HEK293 (cell line): Measurements from ENCODE around the gene NINL.

Experiments
- CTCF ChIA-PET: fragments of 350-600 bp; formaldehyde crosslinking; extraction: SDS; loops from one replicate; lab custom pipeline; 2021; ENCODE audit warnings: antibody characterized with exemption; lab: Yijun Ruan, JAX
- POLR2A ChIA-PET: fragments of 300-600 bp; formaldehyde crosslinking; extraction: SDS; loops from one replicate; lab custom pipeline; 2020; ENCODE audit warnings: antibody characterized with exemption, inconsistent platforms; lab: Yijun Ruan, JAX
- H3K27ac ChIP-seq: fragments of 200-500 bp; sonication (Bioruptor generic); 2 replicates; pipeline ENCODE4 v1.5.1; 2014; ENCODE audit warnings: low read depth, low read length, control low read depth, inconsistent platforms; ENCODE audit errors: extremely low read depth
- H3K36me3 ChIP-seq, 2 experiments: fragments of 200-500 bp in 1 of 2; sonication (Bioruptor generic) in 1 of 2; 1 replicate in 1 of 2; 2 replicates in 1 of 2; pipeline ENCODE4 v1.5.1; 2014 to 2017; ENCODE audit warnings: inconsistent platforms in 2 of 2, low read length in 2 of 2; ENCODE audit not compliant: control insufficient read depth in 2 of 2, insufficient read depth in 1 of 2
- H3K4me1 ChIP-seq: fragments of 200-500 bp; sonication (Bioruptor generic); 2 replicates; pipeline ENCODE4 v1.5.1; 2014; ENCODE audit warnings: mild to moderate bottlenecking, low read length, inconsistent platforms; ENCODE audit not compliant: control insufficient read depth, insufficient read depth
- H3K4me3 ChIP-seq: 2 replicates; pipeline ENCODE4 v1.5.1; 2011; ENCODE audit warnings: low read depth, mild to moderate bottlenecking, control low read depth, low read length, moderate library complexity
- H3K9me3 ChIP-seq: fragments of 200-500 bp; sonication (Bioruptor generic); 2 replicates; pipeline ENCODE4 v1.5.1; 2014; ENCODE audit warnings: low read depth, low read length, inconsistent platforms; ENCODE audit not compliant: control insufficient read depth, insufficient read depth
- BCL11A ChIP-seq: fragments of 450-650 bp; formaldehyde crosslinking; IDR thresholded peaks from 2 replicates; pipeline ENCODE4 v1.5.1; 2016; ENCODE audit warnings: low read depth, missing biosample characterization, missing genetic modification characterization
- BCL6B ChIP-seq: fragments of 450-650 bp; formaldehyde crosslinking; IDR thresholded peaks from 2 replicates; pipeline ENCODE4 v1.5.1; 2017; ENCODE audit warnings: missing biosample characterization, missing genetic modification characterization
- ELK4 ChIP-seq: IDR thresholded peaks from 2 replicates; pipeline ENCODE4 v1.6.1; 2011; ENCODE audit warnings: mild to moderate bottlenecking, low read depth, low read length, borderline replicate concordance
- KLF10 ChIP-seq: fragments of 450-650 bp; IDR thresholded peaks from 2 replicates; pipeline ENCODE4 v1.5.1; 2018; ENCODE audit warnings: missing biosample characterization, mild to moderate bottlenecking, missing genetic modification characterization
- MEIS1 ChIP-seq: sonication (generic); formaldehyde crosslinking; IDR thresholded peaks from 2 replicates; pipeline ENCODE4 v1.8.1; 2022; ENCODE audit warnings: missing genetic modification reagents, mild to moderate bottlenecking, borderline replicate concordance
- PRDM10 ChIP-seq: fragments of 450-650 bp; formaldehyde crosslinking; IDR thresholded peaks from 2 replicates; pipeline ENCODE4 v1.5.1; 2016; ENCODE audit warnings: missing biosample characterization, missing genetic modification characterization
- SP2 ChIP-seq: fragments of 450-650 bp; formaldehyde crosslinking; IDR thresholded peaks from 2 replicates; pipeline ENCODE4 v1.5.1; 2016; ENCODE audit warnings: missing biosample characterization, missing genetic modification characterization
- ZBTB1 ChIP-seq: fragments of 450-650 bp; formaldehyde crosslinking; IDR thresholded peaks from 2 replicates; pipeline ENCODE4 v1.5.1; 2016; ENCODE audit warnings: missing biosample characterization, missing genetic modification characterization
- ZFP3 ChIP-seq: fragments of 450-650 bp; formaldehyde crosslinking; IDR thresholded peaks from 2 replicates; pipeline ENCODE4 v1.5.1; 2016; ENCODE audit warnings: low read depth, missing biosample characterization, missing genetic modification characterization
- ZNF157 ChIP-seq: fragments of 450-650 bp; formaldehyde crosslinking; IDR thresholded peaks from 2 replicates; pipeline ENCODE4 v1.5.1; 2016; ENCODE audit warnings: missing biosample characterization, missing genetic modification characterization
- ZNF174 ChIP-seq: fragments of 450-650 bp; formaldehyde crosslinking; IDR thresholded peaks from 2 replicates; pipeline ENCODE4 v1.5.0; 2017; ENCODE audit warnings: missing biosample characterization, mild to moderate bottlenecking, missing genetic modification characterization
- ZNF350 ChIP-seq: fragments of 450-650 bp; formaldehyde crosslinking; IDR thresholded peaks from 2 replicates; pipeline ENCODE4 v1.5.0; 2017; ENCODE audit warnings: missing biosample characterization, mild to moderate bottlenecking, missing genetic modification characterization
- ZNF366 ChIP-seq: fragments of 450-650 bp; formaldehyde crosslinking; conservative IDR thresholded peaks from 2 replicates; pipeline ENCODE4 v1.5.1; 2016; ENCODE audit warnings: missing biosample characterization, missing genetic modification characterization
- ZNF416 ChIP-seq: fragments of 450-650 bp; formaldehyde crosslinking; IDR thresholded peaks from 2 replicates; pipeline ENCODE4 v1.5.1; 2016; ENCODE audit warnings: missing biosample characterization, missing genetic modification characterization
- ZNF513 ChIP-seq: fragments of 450-650 bp; IDR thresholded peaks from 2 replicates; pipeline ENCODE4 v1.5.1; 2018; ENCODE audit warnings: missing biosample characterization, missing genetic modification characterization
- ZNF518A ChIP-seq: fragments of 450-650 bp; formaldehyde crosslinking; conservative IDR thresholded peaks from 2 replicates; pipeline ENCODE4 v1.5.1; 2016; ENCODE audit warnings: low read depth, missing biosample characterization, missing genetic modification characterization
- ZNF549 ChIP-seq: fragments of 450-650 bp; IDR thresholded peaks from 2 replicates; pipeline ENCODE4 v1.5.1; 2018; ENCODE audit warnings: missing biosample characterization, missing genetic modification characterization, mild to moderate bottlenecking, inconsistent platforms, moderate library complexity
- ZNF571 ChIP-seq: fragments of 450-650 bp; formaldehyde crosslinking; IDR thresholded peaks from 2 replicates; pipeline ENCODE4 v1.5.0; 2017; ENCODE audit warnings: missing biosample characterization, missing genetic modification characterization
- ZNF658 ChIP-seq: fragments of 450-650 bp; formaldehyde crosslinking; IDR thresholded peaks from 2 replicates; pipeline ENCODE4; 2016; ENCODE audit warnings: missing biosample characterization, missing genetic modification characterization
- ZNF707 ChIP-seq: fragments of 450-650 bp; formaldehyde crosslinking; IDR thresholded peaks from 2 replicates; pipeline ENCODE4 v1.5.1; 2016; ENCODE audit warnings: missing biosample characterization, missing genetic modification characterization
- ZNF776 ChIP-seq: fragments of 450-650 bp; formaldehyde crosslinking; IDR thresholded peaks from 2 replicates; pipeline ENCODE4 v1.5.0; 2017; ENCODE audit warnings: missing biosample characterization, missing genetic modification characterization, borderline replicate concordance
- ZNF792 ChIP-seq: fragments of 450-650 bp; formaldehyde crosslinking; IDR thresholded peaks from 2 replicates; pipeline ENCODE4 v1.5.1; 2016; ENCODE audit warnings: missing biosample characterization, missing genetic modification characterization
- ZNF837 ChIP-seq: fragments of 450-650 bp; formaldehyde crosslinking; IDR thresholded peaks from 2 replicates; pipeline ENCODE4 v1.5.1; 2016; ENCODE audit warnings: missing biosample characterization, missing genetic modification characterization
- ZSCAN16 ChIP-seq: fragments of 450-650 bp; formaldehyde crosslinking; IDR thresholded peaks from 2 replicates; pipeline ENCODE4 v1.5.1; 2016; ENCODE audit warnings: missing biosample characterization, missing genetic modification characterization
- ZSCAN5A ChIP-seq: fragments of 450-650 bp; formaldehyde crosslinking; IDR thresholded peaks from 2 replicates; pipeline ENCODE4 v1.5.1; 2016; ENCODE audit warnings: missing biosample characterization, missing genetic modification characterization

The NINL gene

GRCh38 chr20:25452333-25452732 lies 133.0 kb downstream of the NINL start (continued):
- TF ChIP-seq PRDM10 (tag by site-specific recombination) (no peak), ZBTB1 (tag by site-specific recombination) (no peak), ZNF792 (tag by site-specific recombination) (no peak), SP2 (no peak), ZNF157 (tag by site-specific recombination) (no peak), ZNF513 (tag by site-specific recombination) (no peak), ZNF658 (no peak), ZNF174 (no peak), ZNF571 (tag by site-specific recombination) (no peak), MEIS1 (no peak), BCL6B (tag by site-specific recombination) (no peak)

GRCh38 chr20:25447671-25448070 lies 137.7 kb downstream of the NINL start:
- Histone ChIP-seq H3K27ac (no peak overlapping the region), H3K4me1 (no peaks in the 10 kb centered on the region), H3K4me3 (no peak overlapping the region), H3K9me3 (no peaks in the 10 kb centered on the region), H3K36me3 (peaks cover 43 to 72% of the 10 kb centered on the region in 2 experiments)
- ChIA-PET CTCF (interaction anchor here (0.6 kb wide), 1 partner anchor 154 kb away, joined by 3 read pairs; no protein-coding TSS in a partner anchor), POLR2A (no interaction called here)
- no peak for TF ChIP-seq BCL11A (tag by site-specific recombination)
- TF ChIP-seq ZNF837: no peak
- TF ChIP-seq KLF10 (tag by site-specific recombination): no peak
- TF ChIP-seq ZNF350 (tag by site-specific recombination): no peak
- TF ChIP-seq ZNF792 (tag by site-specific recombination): no peak
- TF ChIP-seq ZNF366 (tag by site-specific recombination): no peak
- no peak for TF ChIP-seq ZNF518A
- no peak for TF ChIP-seq ZNF776 (tag by site-specific recombination)
- no peak for TF ChIP-seq ZSCAN5A (tag by site-specific recombination)
- TF ChIP-seq ZNF549 (tag by site-specific recombination): no peak
- TF ChIP-seq ZSCAN16: no peak
- TF ChIP-seq ZNF707 (tag by site-specific recombination): no peak
- TF ChIP-seq ELK4: no peak
- no peak for TF ChIP-seq ZNF416 (tag by site-specific recombination)
- TF ChIP-seq ZFP3 (tag by site-specific recombination): no peak
